Stimulated activated CD4-positive, alpha-beta T cell treated with anti-CD3 and anti-CD28 coated beads, Interleukin-4, amount 100 ng/mL, for 24 hours (primary cell): ENCODE results near the gene TTLL11.
"Not testable (repeated sequence)": the region's sequence is repeated elsewhere in the genome, so short reads cannot be mapped to it uniquely, and the experiment has no call there.

Experiments used
- DNase-seq: peaks from one replicate; pipeline ENCODE4 v3.0.0-alpha.2; 2020

TTLL11 gene

GRCh38 chr9:122125158-122125508, 32.0 kb upstream of the TTLL11 start:
- DNase-seq = peak; percentile 83

GRCh38 chr9:122124528-122124927, 31.4 kb upstream of the TTLL11 start:
- DNase-seq = no peak

DNA sequence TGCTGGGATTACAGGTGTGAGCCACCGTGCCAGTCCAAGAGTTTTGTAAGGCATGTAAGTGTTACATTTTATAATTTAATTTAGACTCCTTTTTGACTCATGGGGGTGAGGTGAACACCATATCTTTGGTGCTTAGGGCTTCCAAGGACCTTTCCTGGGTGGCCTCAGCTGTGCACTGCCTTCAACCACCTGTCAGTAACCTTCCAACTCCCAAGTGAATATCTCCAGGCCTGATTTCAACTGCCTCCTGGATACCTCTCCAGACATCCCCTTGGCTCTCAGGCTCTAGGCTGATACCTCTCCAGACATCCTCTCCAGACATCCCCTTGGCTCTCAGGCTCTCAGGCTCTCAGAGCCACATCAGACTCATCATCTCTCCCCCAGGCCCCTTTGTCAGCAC, 30.9 kb upstream of the TTLL11 start:
- no peak for DNase-seq

GRCh38 chr9:122122903-122123632, 30.0 kb upstream of the TTLL11 start:
- peak; percentile 74 for DNase-seq

DNA sequence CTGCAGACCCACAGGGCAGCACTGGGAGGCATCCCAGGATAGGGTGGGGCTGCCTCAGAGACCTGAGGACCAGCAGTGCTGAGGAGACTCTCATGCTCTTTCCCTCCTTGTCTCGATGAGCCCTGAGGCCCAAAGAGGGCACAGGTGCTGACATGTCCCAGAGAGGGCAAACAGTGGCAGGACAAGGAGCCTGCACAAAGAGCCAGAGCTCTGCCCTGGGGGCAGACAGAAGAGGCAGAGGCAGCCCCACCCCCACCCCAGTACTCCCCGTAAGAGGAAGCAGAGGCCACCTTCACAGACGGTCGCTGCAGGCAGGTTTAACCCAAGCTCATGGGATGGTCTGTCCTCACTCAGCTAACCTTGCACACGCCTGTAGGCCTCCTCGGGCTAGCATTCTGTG, 29.4 kb upstream of the TTLL11 start:
- no peak for DNase-seq

GRCh38 chr9:122121931-122122330, 28.8 kb upstream of the TTLL11 start:
- DNase-seq = no peak

- DNase-seq = no peak
Observed at GRCh38 chr9:122121391-122121790, 28.3 kb upstream of the TTLL11 start.

DNA sequence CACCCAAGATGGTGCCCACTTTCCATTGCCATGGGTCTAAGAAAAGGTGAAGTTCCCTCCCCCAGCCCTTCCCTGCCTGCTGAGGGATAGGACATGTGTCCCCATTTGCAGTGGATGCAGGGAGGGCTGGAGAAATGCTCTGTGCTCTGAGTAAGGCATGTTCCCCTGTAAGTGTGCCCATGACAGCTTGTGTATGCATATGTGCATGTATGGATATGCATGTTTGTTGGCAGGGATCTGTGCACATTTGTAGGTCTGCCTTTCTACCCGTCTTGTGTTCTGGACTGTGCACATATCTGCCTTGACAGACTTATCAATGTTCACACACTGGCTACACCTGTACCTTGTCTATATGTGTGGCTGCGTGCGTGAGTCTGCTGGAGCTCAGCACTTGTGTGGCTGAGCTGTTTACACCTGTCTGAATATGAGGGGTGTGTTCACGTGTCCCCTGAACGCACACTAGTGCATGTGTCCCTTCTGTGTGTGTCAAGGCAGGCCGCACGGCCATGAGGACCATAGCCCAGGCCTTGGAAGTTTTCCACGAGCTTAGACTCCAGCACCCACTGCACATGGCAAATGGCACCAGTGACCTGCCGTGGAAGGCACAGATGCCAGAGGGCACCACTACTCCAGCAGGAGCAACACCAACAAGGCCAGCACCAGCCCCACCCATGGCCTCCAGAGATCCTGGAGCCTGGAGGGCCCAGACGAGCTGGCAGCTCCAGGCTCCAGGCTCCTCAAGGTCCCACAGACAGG, 27.4 kb upstream of the TTLL11 start:
- no peak for DNase-seq

DNA sequence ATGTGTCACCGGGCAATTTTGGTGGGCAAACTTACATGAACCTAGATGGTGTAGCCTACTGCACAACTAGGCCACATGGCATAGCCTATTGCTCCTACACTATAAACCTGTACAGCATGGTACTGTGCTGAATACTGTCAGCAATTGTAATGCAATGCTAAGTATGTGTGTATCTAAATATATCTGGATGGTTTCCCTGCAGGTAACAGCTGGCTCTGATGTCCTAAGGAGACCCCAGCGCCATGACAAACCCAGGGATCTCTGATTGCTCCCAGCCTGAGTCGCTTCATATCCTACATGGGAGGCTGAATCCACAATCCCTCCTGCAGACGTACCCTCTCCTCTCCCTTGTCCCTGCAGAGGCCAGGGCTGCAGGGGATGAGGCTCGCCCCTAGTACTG, 26.6 kb upstream of the TTLL11 start:
- DNase-seq = no peak

DNA sequence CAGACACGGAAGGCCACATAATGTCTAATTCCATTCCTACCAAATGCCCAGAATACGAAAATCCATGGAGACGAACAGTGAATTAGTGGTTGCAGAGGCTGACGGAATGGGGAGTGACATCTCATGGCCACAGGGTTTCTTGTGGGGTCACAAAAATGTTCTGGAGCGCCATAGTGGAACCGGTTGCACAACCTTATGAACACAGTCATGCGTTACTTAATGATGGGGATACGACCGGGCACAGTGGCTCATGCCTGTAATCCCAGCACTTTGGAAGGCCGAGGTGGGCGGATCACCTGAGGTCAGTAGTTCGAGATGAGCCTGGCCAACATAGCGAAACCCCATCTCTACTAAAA, 26.0 kb upstream of the TTLL11 start:
- no peak for DNase-seq

- no peak for DNase-seq
Observed at GRCh38 chr9:122118343-122119165, 25.4 kb upstream of the TTLL11 start.

GRCh38 chr9:122117241-122117640, 24.1 kb upstream of the TTLL11 start:
- not testable (repeated sequence) for DNase-seq

DNA sequence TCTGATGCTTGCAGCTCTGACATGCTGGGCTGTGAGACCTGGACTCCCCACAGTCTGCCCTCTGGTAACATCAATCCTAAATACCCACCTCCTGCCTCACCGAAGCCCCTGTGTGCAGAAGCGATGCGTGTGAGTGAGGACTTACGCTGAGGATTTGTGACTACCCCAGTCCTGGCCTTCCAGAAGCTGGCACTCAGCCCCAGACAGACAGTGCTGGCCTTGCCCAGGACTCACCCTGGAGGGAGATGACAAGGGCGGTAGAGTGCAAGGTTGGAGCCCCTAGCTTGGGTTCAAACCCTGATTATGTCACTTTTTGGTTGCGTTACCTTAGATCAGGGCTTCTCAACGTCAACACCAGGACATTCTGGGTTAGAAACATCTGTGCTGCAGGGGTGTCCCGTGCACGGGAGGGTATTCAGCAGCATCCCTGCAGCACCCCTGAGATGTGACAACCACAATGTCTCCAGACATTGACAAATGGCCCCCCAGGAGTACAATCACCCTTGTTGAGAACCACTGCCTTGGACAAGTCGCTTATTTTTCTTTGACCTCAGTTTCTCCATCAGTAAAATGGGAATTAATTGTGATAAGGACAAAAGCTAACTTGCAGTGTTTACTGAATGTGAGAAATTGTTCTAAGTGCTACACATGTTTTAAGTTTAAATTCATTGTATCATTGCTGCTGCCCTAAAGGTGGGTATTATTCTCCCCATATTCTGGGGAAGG, 23.5 kb upstream of the TTLL11 start:
- no peak for DNase-seq

DNA sequence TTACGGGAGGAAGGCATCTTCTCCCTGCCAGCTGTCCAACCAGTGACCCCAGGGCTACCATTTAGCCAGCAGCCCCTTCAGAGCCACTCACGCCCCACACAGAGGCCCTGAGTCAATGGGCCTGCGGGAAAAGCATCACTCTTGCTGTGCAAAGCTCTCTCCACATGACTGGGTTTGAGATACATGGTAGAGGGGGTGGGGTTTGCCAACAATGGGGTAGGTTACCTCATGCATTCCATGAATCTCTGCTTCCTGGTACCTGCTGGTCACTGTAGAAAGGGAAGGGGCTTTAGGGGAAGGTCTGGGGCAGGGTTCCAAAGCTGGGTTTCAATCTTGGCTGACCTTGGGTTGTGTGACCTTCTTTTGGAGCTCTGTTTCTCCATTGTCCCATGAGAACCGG, 22.9 kb upstream of the TTLL11 start:
- no peak for DNase-seq

GRCh38 chr9:122115176-122116035, 22.3 kb upstream of the TTLL11 start:
- DNase-seq = no peak

DNA sequence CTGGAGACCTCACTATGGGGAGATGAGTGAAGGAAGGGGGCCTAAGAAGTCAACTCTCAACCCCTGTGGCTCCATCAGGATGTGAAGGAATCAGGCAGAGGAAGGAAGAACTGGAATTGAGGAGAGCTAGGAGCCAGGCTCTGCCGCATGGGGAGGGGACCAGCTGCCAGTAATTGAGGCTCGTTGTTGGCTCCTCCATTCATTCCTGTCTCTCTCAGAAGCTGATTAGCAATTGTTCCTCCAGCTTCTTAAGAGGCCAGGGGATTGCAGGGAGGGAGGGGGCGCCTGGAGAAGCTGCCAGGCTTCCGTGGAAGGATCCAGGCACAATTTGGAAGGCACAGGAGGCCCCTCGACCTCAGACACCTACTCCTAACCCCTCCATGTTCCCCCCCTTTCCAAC, 20.5 kb upstream of the TTLL11 start:
- no peak for DNase-seq

- no peak for DNase-seq
Observed at GRCh38 chr9:122112238-122112637, 19.1 kb upstream of the TTLL11 start.

- DNase-seq = no peak
Observed at GRCh38 chr9:122111413-122112085, 18.4 kb upstream of the TTLL11 start.

DNA sequence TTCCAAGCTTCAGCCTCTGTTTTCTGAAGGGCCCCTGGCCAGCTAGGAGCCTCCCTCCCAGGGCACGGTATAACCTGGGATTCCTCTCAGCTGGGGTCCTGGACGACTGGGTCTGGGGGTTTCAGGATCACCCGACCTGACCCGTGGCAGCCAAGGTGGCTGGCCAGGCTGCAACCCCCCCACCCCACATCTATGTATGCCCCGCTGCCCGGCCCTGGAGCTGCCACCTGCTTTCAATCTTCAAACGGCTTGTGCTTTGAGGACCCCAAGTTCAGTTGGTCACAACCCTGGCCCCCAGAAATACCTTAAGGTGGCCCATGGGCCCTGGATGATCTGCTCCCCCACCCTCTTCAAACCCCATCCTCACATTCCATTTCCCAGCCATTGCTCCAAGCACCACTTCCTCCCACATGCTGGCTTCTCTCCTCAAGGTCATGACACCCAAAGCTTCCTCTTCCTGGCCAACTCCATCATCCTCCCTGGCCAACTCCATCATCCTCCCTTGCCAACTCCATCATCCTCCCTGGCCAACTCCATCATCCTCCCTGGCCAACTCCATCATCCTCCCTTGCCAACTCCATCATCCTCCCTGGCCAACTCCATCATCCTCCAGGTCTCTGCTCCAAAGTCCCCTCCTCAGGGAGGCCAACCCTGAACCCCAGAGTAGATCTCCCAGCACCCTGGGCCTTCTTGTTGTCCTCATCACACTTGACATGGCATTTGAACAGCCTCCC, 17.2 kb upstream of the TTLL11 start:
- no peak for DNase-seq

GRCh38 chr9:122109035-122109813, 16.1 kb upstream of the TTLL11 start:
- DNase-seq = no peak
